ENCODE data around the gene UBE2I.
A peak's percentile ranks its signal among the peaks of the same experiment; 100 is the strongest.

UBE2I gene

GRCh38 chr16:1306334-1306733 lies 3.1 kb upstream of the UBE2I start:
- H3K27ac ChIP-seq (replicated peaks) = no peak overlapping the region

GRCh38 chr16:1308036-1308976 lies 1.1 kb upstream of the UBE2I start:
- TF ChIP-seq POLR2AphosphoS5 (IDR thresholded peaks at IDR 0.05; ENCODE audit: low read depth) (0 out of 2 replicates have a peak, but pooled peaks have one; percentile 25), GABPA (IDR thresholded peaks at IDR 0.05; ENCODE audit: low read depth) (no peak)
- Histone ChIP-seq H3K4me3 (replicated peaks; ENCODE audit: insufficient read depth, low read length) (peak overlapping the region; percentile 45), H3K27me3 (ENCODE audit: insufficient read depth, poor library complexity, severe bottlenecking) (no peaks in the 10 kb centered on the region), H3K27ac (replicated peaks) (peak overlapping the region; percentile 100)
- peak in 1 of 2 experiments; percentile 79 for DNase-seq (ENCODE audit: low read depth in 1 of 2, low spot score in 1 of 2)

More at GRCh38 chr16:1306334-1306733, 3.1 kb upstream of the UBE2I start:
- TF ChIP-seq GABPA (IDR thresholded peaks at IDR 0.05; ENCODE audit: low read depth) = no peak
- no peak for TF ChIP-seq CTCF (IDR thresholded peaks at IDR 0.05; ENCODE audit: insufficient read depth, low read length)
- no peak for TF ChIP-seq SPI1 (IDR thresholded peaks at IDR 0.05; ENCODE audit: borderline replicate concordance, low read depth)
- TF ChIP-seq POLR2AphosphoS5 (IDR thresholded peaks at IDR 0.05; ENCODE audit: low read depth) = no peak
- TF ChIP-seq REST (IDR thresholded peaks at IDR 0.05; ENCODE audit: insufficient replicate concordance, low read depth) = no peak
- Histone ChIP-seq H3K27me3 (ENCODE audit: insufficient read depth, poor library complexity, severe bottlenecking) (no peaks in the 10 kb centered on the region), H3K4me3 (replicated peaks; ENCODE audit: insufficient read depth, low read length) (no peak overlapping the region)
- no peak for DNase-seq (ENCODE audit: low read depth in 1 of 2, low spot score in 1 of 2)

DNA sequence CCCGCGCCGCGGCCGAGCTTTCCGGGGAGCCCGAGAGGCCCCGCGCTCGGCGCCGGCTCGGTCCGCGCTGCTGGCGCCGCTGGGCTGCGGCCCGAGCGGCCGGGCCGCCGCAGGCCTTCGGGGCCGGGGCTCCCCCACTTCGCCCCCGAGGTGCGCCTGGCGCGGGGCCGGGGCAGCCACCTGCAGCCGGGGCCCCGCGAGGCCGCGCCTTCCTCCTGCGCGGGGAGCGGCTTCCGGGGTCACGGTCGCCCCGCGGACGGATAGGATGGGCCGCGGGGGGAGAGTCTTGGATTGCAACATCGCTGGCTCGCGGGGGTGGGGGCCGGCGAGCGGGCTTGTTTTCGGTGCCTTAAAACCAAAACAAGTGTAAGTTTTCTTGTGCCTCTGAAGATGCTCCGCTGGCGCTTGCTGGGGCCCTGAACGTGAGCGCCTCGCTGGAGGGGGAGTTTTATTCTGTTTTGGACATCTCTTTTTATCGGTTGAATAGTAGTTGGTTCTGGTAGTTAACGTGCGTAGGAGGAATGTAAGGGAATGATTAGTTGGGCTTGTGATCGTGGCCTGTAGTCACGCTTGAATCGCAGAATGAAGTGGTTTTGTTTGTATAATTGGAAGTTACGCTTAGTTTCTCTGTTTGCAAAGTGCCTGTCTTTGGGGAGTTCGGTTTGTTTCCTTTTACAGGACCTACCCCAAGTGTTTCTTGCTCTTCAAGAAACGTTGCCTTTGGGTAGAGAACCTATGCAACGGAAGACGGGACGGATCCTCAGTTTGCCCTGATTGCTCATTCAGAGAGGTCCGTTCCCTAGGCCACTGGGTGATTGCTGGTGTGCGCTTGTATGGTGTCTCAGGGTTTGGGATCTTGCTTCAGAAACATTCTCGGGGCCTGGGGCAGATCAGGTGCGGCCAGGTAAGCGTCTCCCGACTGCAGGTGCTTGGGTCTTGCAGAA lies 724 bp downstream of the UBE2I start:
- TF ChIP-seq CTCF (IDR thresholded peaks at IDR 0.05; ENCODE audit: insufficient read depth, low read length) (no peak), POLR2AphosphoS5 (IDR thresholded peaks at IDR 0.05; ENCODE audit: low read depth) (no peak), REST (IDR thresholded peaks at IDR 0.05; ENCODE audit: insufficient replicate concordance, low read depth) (no peak)
- H3K27me3 ChIP-seq (ENCODE audit: insufficient read depth, poor library complexity, severe bottlenecking) = no peaks in the 10 kb centered on the region
- DNase-seq (ENCODE audit: low read depth in 1 of 2, low spot score in 1 of 2) = peak in 1 of 2 experiments; percentile 53
- H3K4me3 ChIP-seq (replicated peaks; ENCODE audit: insufficient read depth, low read length) = peak overlapping the region; percentile 58
- peak overlapping the region; percentile 65 for H3K27ac ChIP-seq (replicated peaks)

GRCh38 chr16:1310832-1311200 lies 1.4 kb downstream of the UBE2I start:
- peak in 1 of 2 experiments; percentile 45 for DNase-seq (ENCODE audit: low read depth in 1 of 2, low spot score in 1 of 2)
- Histone ChIP-seq H3K4me3 (replicated peaks; ENCODE audit: insufficient read depth, low read length) (peak overlapping the region; percentile 58), H3K27ac (replicated peaks) (peak overlapping the region; percentile 65), H3K27me3 (ENCODE audit: insufficient read depth, poor library complexity, severe bottlenecking) (no peaks in the 10 kb centered on the region)
- TF ChIP-seq GABPA (IDR thresholded peaks at IDR 0.05; ENCODE audit: low read depth) (no peak), REST (IDR thresholded peaks at IDR 0.05; ENCODE audit: insufficient replicate concordance, low read depth) (no peak), CTCF (IDR thresholded peaks at IDR 0.05; ENCODE audit: insufficient read depth, low read length) (no peak), POLR2AphosphoS5 (IDR thresholded peaks at IDR 0.05; ENCODE audit: low read depth) (no peak), SPI1 (IDR thresholded peaks at IDR 0.05; ENCODE audit: borderline replicate concordance, low read depth) (no peak)
